SU-DHL-6 (cell line): ENCODE measurements around the gene SETDB1.

Experiments used
- EZH2phosphoT487 ChIP-seq: fragments of 200-600 bp; sonication (generic), shearing (Covaris generic); conservative IDR thresholded peaks from 2 replicates; pipeline ENCODE4 v1.6.1; 2018; ENCODE audit warnings: mild to moderate bottlenecking, antibody characterized with exemption, low read length, moderate library complexity, mixed read lengths
- TF ChIP-seq, protein P1 (sequence below): fragments of 200-600 bp; sonication (generic); IDR thresholded peaks from one replicate; pipeline ENCODE4 v1.5.1; 2017; ENCODE audit warnings: antibody characterized with exemption, mild to moderate bottlenecking, low read length, moderate library complexity; ENCODE audit not compliant: insufficient read depth, poor library complexity, severe bottlenecking

DNA sequence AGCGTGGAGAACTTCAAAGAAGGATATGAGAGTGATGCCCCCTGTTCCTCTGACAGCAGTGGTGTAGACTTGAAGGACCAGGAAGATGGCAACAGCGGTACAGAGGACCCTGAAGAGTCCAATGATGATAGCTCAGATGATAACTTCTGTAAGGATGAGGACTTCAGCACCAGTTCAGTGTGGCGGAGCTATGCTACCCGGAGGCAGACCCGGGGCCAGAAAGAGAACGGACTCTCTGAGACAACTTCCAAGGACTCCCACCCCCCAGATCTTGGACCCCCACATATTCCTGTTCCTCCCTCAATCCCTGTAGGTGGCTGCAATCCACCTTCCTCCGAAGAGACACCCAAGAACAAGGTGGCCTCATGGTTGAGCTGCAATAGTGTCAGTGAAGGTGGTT lies 34.5 kb downstream of the SETDB1 start:
- TF ChIP-seq, protein P1, sequence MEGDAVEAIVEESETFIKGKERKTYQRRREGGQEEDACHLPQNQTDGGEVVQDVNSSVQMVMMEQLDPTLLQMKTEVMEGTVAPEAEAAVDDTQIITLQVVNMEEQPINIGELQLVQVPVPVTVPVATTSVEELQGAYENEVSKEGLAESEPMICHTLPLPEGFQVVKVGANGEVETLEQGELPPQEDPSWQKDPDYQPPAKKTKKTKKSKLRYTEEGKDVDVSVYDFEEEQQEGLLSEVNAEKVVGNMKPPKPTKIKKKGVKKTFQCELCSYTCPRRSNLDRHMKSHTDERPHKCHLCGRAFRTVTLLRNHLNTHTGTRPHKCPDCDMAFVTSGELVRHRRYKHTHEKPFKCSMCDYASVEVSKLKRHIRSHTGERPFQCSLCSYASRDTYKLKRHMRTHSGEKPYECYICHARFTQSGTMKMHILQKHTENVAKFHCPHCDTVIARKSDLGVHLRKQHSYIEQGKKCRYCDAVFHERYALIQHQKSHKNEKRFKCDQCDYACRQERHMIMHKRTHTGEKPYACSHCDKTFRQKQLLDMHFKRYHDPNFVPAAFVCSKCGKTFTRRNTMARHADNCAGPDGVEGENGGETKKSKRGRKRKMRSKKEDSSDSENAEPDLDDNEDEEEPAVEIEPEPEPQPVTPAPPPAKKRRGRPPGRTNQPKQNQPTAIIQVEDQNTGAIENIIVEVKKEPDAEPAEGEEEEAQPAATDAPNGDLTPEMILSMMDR, result no peak
- TF ChIP-seq EZH2phosphoT487, result no peak
